ENCODE data around the gene SFXN5.
"Not testable (repeated sequence)": the region's sequence is repeated elsewhere in the genome, so short reads cannot be mapped to it uniquely, and the experiment has no call there.

Gene SFXN5

DNA sequence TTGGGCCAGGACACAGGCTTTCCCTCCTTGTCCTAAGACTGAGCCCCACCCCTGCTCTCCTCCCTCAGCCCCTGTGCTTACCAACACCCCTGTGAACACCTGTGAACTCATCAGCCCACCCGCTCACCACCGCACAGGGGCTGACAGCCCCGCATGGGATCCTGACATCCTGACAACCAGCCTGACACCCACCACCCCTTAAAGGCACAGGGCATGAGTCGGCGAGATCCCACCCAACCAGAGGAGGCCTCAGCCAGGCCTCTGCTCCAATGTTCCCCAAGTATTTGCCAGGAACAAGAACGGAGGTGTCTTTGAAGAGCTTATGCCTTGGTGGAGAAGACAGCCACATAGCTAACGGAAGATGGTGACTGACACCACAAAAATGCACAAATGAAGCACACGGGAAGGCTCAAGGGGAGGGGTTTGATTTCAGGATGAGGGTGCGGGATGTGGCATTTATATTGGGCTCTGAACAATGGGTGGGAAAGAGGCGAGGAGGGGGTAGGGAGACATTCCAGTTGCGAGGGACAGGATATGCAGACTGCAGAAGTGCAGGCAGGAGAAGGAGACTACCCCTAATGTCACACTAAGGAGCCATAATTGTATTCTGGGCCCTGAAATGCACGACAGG lies 30.2 kb upstream of the SFXN5 start:
- DNase-seq (ENCODE audit: low read depth in 2 of 2) = no peak

DNA sequence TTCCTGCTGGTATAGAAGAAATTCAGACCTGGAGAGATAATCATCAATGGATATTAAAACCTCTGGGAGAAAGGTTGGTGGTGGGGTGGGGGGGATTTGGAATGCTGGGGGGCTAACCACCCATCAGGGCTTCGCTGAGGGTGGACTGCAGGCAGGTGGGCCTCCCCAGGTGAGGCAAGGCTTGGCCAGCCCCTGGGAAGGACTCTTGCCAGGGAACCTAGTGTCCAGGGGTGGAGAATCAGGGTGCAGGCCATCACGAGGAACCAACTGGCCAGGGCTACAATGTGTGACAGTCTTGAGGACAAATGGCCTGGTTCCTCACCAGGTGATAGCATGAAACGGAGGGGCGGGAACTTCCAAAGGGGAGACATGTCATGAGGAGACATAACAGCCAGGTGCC lies 29.4 kb upstream of the SFXN5 start:
- DNase-seq (ENCODE audit: low read depth in 2 of 2) = no peak

DNA sequence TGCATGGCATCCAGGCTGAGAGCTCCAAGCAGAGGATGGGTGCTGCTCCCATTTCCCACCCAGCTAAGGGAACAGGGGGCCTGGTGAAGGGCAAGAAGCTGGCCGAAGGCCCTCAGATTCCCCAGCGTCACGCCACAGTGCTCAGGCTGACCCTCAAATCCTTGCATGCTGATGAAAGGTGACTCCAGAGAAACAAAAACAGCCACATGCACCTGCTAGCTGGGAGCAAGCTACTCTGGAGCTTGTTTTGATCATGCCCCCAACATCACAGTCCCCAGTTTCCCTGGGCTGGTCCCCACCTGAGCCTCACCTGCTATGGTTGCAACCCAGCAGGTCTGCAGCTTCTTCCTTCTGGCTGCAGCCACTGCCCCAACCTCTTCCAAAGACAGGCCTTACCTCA lies 28.0 kb upstream of the SFXN5 start:
- DNase-seq (ENCODE audit: low read depth in 2 of 2) = no peak

DNA sequence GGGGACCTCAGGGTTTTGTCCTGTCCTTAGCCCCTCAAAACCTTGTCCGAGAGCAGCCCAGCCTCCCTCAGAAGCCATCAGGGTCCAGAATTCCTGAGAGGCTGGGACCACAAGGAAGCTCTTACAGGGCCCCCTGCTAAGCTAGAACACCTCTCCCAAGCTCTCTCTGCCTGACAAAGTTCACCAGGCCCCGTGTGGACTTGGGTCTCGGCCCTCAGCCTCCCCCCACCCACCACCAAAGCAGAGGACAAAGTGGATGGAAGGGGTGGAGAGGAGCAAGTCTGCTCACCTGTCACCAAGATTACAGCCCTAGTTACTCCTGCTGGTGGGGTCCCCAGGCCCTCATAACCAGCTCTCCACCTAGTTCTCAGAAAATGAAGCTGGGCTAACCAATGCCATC lies 24.4 kb upstream of the SFXN5 start:
- no peak for DNase-seq (ENCODE audit: low read depth in 2 of 2)

DNA sequence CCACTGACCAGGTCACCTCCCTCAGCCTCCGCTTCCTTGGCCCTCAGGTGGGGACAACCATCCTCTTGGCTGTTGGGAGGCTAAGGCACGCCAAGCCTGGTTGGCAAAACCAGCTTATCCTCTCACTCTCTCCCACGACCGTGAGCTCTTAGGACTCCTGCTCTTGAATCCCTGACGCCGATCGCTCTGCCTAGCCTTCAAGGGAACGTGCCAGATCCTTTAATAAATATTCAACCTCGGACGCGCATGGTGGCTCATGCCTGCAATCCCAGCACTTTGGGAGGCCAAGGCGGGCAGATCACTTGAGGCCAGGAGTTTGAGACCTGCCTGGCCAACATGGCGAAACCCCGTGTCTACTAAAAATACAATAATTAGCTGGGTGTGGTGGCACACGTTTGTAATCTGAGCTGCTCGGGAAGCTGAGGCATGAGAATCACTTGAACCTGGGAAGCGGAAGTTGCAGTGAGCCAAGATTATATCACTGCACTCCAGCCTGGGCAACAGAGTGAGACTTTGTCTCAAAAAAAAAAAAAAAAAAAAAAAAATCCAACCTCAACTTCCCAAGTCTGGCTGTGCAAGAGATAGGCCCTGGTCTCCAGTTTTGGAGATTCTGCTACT lies 22.2 kb upstream of the SFXN5 start:
- DNase-seq (ENCODE audit: low read depth in 2 of 2) = not testable (repeated sequence)

DNA sequence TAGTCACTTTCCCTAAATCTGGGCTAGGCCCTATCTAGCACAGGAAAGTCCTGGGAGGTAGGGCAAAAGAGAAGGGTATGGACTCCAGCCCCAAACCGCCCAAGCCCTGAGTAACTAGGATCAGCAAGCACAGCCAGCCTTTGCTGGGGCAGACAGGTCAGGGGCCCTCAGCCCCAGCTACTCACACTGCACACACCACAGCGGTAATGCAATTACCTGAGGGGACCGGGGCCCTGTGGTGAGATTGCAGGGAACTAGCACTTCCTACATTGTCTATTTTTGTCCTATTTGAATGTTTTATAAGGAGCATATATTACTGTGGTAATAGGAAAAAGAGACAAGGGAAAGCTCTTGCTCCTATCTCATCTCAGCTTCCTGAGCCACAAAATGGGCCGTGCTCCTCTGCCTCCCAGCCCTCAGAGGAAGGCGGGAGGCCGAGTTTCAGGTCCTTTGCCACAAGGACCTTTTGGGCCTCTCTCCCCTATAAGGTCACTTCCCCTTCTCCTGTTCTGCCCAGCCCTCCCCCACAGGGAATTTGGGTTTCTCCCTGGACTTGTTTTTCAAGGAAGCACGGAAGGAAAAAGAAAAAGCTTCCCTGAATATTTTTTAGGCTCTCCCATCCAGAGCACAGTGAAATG lies 20.8 kb upstream of the SFXN5 start:
- DNase-seq (ENCODE audit: low read depth in 2 of 2) = no peak

DNA sequence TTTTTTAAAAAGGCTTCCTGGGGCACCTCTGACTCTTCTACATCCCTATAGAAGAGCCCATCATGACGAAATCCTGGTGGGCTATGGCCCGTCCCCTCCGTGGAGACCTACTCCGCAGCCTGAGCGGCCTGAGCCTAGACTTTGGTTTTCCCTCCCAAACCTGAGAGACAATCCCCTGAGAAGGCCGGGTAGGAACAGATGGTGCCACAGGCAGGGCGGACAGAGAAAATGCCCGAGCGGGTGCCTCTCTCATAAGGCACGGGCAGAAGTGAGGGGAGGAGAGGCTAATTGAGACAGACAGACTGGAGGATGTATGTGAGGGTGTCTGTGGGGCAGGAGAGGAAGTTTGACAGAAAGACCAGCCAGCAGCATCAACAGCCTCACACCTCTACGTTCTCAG lies 20.2 kb upstream of the SFXN5 start:
- DNase-seq (ENCODE audit: low read depth in 2 of 2) = no peak

DNA sequence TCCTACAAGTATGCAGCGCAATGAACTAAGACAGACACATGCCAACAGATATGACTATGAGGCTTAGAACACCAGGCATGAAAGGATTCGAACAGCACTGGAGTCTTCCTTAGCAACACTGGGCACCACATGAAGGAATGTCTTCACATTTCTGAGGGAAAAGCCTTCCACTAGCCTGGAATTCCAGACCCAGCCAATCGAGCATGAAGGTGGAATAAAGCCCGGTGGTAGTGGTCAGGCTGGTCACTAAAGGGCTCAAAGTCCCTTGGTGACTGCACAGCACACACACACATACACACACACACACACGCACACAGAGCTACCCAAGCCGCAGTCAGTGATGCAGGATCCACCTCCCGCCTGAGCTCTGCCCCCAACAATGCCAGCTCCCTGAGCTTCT lies 19.7 kb upstream of the SFXN5 start:
- DNase-seq (ENCODE audit: low read depth in 2 of 2) = no peak

DNA sequence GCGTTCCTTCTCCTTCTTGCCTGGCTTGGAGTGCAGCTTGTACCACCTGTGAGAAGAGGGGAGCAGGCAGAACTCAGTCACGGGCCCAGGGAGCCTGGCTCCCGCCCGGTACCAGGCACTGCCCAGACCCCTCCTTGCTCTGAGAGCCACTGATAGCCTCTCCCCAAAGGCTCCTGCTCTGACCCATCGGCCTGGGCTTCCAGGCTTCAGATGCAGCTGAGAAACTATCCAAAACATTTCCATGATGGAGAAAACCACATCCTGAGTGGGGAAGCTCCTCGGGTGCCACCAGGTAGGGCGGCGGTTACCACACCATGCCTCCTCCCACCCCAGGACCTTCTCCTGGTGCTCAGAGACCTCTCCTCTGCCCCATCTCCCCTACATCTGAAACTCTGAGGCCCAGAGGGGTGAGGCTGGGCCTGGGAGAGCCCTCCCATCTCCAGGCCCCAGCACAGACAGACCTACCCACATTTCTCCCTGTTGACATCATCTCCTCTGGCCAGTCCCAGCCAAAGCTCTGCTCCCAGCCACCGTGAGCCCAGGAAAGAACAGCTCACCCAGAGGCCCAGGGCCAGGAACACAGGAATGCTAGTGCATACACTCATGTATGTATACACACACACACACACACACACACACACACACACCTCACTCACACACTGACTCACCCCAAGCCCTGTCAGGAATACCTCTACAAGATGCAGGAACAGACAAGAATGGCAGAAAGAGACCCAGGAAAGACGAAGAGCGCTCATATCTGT lies 17.9 kb upstream of the SFXN5 start:
- DNase-seq (ENCODE audit: low read depth in 2 of 2) = no peak

DNA sequence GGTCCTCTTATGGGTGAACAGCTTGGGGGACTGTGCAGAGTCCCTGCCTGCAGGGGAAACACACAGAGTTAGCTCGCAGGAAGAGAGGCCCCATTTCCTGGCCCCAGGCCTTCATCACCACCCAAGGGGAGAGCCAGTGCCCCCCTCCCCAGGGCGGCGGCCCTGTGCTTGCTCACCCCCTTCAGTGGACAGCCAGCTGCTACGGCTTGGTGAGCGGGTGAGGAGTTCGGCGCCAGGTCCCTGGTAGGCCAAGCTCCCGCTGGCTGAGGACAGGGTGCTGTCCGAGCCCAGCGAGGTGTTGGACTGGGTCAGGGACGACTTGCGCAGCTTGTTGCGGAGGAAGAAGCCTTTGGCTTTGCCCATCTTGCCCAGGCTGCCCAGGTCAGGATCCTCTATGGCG lies 17.2 kb upstream of the SFXN5 start:
- DNase-seq (ENCODE audit: low read depth in 2 of 2) = no peak

DNA sequence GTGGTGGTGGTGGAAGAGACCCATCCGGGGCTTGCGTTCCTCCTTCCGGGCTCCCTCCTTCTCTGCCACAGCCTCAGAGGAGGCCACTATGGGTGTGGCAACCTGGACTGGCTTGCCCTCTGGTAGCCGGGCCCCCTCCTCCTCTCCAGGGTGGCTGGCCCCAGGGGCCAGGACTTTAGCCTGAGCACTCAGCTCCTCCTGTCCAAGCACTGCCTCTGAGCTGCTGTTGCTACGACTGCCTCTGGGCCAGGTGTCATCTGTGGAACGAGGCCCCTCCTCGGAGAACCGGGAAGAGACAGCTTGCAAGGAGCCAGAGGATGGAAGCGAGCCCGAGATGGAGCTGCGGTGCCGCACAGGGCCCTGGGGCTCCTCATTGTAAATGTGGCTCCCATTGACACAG lies 16.7 kb upstream of the SFXN5 start:
- no peak for DNase-seq (ENCODE audit: low read depth in 2 of 2)

DNA sequence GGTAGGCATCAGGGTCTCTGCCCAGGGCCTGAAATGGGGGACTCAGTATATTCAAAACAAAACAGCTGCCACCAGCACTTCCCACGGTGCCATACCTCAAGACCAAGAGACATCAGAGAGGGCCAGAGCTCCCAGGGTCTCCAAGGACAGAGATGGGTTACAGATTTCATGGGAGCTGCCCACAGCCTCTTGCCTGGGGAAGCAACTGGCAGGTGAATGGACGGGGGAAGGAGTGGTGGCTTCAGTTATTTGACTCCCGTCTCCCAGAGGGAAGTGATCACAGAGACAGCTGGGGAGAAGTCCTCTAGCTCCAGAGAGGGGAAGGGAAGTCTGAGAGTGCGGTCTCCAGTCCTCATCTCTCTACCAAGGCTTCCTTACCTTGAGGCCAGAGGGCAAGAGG lies 15.8 kb upstream of the SFXN5 start:
- DNase-seq (ENCODE audit: low read depth in 2 of 2) = no peak

DNA sequence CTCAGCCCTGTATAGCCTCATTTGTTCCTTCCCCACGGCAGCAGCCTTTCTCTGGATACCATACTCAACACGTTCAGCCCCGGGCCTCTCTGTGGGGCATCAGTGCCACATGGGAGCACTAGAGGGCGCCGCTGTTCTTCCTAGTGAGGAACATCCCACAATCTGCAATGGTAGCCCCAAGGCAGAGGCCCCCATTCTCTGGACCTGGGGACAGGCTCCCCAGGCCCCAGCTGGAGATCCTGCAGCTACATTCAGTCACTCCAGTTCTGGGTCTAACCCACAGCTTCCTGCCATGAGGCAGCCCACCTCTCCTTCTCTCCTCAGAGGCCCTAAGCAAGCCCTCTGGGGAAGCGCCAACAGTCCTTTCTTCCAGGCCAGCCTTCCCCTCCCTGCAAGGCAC lies 14.2 kb upstream of the SFXN5 start:
- peak; percentile 66 to 75 for DNase-seq (ENCODE audit: low read depth in 2 of 2)

DNA sequence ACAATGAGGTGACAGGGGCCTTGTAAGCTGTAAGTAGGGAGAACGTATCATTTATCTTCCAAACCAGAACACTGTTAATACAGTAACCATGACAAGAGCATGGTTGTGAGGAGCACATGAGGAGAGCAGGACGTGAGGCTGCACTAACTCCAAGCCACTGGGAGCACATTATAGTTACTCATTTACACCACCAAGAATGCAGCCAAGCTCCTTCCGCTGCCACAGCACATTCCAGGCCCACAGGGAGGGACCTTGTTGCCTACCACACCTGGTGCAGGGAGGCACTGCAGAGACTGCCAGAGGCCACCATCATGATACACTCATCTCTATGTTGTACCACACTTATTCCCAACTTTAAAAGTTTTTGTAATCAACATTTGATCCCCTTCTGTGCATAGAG lies 13.5 kb upstream of the SFXN5 start:
- no peak for DNase-seq (ENCODE audit: low read depth in 2 of 2)

DNA sequence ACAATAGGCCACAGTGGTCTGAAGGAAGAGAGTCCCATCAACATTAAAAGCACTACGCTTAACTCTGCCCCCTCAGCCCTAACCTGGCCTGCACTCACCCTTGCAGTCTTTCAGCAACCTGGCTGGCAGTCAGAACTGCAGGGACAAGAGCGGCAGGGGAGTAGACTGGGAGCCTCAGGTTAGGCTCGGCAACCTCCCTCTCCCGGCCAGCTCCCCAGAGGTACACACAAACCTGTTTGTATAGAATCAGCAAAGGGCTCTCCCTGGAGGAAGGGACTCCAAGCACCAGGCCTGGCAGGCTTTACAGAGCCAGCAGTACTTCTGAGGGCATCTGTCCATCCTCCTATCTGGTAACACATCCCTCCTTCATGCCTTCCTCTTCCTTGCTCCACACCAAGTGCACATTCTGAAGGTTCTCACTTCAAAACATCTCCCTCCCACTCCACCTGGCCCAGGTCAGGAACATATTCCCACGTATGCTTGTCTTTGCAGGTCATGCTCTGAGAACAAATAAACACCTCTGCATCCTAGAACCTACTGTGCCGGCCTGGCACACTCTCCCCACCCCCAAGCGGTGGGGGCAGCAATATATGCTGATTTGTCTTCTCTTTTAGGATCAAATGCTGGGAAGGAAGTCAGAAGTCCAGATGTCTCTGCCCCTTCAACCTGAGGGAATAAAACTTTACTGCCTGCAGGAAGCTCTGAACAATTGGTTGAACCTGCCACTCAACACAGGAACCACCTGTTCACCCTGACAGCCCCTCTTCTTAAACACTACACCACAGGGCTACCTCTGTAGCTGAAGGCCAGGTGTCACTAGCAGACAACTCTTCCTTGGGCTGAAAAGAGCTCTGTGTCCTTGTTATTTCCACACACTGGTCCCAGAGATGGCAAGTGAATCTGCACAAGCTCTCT lies 12.6 kb upstream of the SFXN5 start:
- DNase-seq (ENCODE audit: low read depth in 2 of 2) = no peak

DNA sequence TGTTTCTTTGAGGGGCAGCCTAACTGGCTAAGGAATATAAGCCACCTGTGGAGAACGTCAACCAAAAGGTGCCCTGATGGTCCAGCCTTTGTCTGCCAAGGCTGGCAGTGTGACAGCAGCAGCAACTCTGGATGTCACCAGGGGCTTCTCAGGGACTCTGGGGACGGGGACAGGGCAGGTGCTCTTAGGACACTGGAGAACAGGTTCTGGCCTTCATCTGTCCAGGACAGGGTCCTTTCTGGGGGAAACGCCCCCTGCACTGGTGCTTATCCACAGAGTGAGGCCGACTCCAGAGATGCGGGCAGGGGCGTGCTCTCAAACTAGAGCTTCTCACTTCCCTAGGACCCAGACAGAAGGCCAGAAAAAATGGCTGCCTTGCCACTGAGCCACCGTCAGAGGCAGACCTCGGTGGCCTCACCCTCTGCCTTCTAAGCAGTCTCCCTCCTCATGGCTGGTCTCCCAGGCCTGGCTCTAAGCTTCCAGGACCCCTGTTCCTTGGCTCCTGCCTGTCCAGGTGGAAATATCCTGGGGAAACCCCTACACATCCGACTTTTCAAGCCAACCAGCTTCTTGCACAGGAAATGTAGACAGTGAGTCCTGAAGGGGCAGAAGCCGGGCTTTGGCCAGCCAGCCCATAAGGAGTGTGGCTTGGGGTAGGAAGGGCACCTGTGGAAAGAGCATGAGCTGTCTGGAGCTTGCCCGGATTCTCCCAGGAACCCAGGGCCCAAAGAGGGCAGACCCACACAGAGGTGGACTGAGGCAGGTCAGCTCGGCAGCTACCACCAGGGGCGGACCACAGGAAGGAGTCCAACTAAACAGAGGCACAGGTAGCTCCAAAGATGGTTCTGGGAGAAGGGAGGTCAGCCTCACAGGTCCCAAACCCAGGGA lies 11.3 kb upstream of the SFXN5 start:
- no peak for DNase-seq (ENCODE audit: low read depth in 2 of 2)

DNA sequence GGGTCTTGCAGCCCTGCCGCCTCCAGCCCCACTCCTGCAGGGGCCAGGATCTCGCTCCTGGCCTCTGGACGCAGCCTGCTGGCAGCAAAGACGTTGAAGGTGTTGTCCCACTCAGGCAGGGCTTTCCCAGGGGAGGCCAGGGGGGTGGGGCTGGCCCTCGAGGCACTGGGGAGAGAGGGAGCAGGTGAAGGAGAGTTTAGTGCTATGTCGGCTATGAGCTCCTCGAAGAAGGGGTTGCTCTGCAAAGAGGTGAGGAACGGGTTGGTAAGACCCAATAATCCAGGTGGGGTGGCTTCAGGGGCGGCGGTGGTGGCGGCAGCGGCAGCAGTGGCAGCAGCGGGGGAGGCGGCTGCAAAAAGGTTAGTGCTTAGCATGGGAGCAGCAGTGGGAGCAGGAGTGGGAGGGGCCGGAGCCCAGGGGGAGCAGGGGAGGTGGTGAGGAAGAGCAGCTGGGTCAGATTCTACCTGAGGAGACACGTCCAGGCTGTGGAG lies 9.7 kb upstream of the SFXN5 start:
- DNase-seq (ENCODE audit: low read depth in 2 of 2) = no peak

DNA sequence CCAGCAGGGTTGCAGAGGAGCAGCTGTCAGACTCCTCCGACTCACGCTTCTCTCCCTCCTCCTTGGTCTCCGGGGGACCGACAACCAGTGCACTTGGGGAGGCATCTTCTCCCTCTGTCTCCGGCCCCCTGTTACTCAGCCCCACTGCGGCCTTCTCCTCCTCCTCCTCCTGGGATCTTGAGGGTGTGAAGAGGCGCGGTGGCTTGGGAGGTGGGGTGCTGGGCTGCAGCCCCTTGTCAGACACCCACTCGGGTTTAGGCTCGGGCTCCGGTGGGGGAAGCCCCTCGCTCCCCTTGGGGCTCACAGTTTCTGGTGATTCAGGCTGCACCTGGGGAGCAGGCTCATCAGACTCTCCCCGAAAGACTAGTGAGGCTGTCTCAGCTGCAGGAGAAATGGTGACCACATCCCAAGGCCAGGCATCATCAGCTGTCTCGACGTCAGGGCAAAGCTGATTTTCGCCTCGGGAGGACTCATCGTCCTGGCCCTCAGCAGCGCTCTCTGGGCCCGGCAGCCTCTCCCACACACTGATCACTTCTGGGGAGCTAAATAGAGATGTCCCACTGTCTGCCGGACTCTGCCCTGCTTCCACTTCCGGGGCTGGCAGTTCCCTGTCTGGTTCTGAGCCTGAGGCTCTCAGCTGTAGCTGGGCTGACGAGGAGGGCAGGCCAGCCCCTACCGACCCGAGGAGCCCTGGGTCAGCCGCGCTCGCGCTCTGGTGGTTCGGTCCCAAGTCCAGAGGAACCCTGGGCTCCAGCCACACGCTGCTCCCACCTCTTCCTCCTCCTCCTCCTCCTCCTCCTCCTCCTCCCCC lies 9.0 kb upstream of the SFXN5 start:
- no peak for DNase-seq (ENCODE audit: low read depth in 2 of 2)

DNA sequence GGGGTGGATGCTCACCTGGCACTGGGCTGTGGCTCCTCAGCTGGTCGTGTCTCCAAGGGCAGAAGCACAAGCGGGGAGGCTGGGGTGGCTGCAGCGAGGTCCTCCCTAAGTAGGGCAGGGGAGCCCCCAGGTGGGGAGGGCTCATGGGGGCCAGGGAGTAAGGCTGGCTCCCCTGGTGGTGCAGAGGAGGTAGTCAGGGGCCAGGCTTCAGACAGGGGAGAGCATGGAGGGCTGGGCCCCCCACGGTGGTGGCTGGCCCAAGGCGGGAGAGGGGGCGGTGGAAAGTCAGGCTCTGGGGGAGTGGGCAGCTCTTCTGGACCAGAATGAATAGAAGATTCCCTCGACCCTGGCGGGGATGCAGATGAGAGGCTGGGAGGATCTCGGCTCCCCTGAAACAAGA lies 8.1 kb upstream of the SFXN5 start:
- DNase-seq (ENCODE audit: low read depth in 2 of 2) = no peak
